RWPE1 (cell line): ENCODE results near the gene DENND5B.
"Not testable (repeated sequence)": the region's sequence is repeated elsewhere in the genome, so short reads cannot be mapped to it uniquely, and the experiment has no call there.

Experiments used
- CTCF ChIA-PET: fragments of 350-600 bp; sonication (Branson Sonifier 250); formaldehyde crosslinking; extraction: SDS; loops from one replicate; lab custom pipeline; 2021; lab: Yijun Ruan, JAX
- POLR2A ChIA-PET: fragments of 400-600 bp; formaldehyde crosslinking; extraction: SDS; loops from one replicate; lab custom pipeline; 2020; ENCODE audit warnings: antibody characterized with exemption; ENCODE audit not compliant: low non-redundant PET; lab: Yijun Ruan, JAX
- DNase-seq: peaks from one replicate; pipeline ENCODE4 v3.0.0; 2012; ENCODE audit warnings: low spot score
- H3K27ac ChIP-seq: fragments of 450-650 bp; 2 replicates; pipeline ENCODE4 v1.5.1; 2017
- TF ChIP-seq, protein P1 (sequence below): fragments of 450-650 bp; conservative IDR thresholded peaks from 2 replicates; pipeline ENCODE4 v1.5.1; 2017; ENCODE audit warnings: low read depth, mild to moderate bottlenecking

DENND5B gene

DNA sequence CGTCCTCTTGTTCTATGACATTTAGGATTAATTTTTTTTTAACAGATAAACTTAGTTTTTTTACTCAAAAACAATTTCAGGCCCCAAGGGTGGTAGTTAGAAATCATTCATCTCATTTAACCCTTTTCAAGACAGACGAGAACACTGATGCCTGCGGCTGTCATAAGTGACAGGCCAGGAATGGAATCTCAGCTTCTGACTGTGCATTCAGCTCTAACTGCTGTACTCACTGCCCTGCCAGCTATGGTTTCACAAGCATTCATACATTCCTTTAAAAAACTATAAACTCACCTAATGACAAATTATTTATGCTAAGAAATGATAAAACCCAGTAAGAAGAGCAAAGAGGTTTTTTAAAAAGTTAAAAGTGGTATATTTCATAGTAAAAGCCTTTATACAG, 8.8 kb downstream of the DENND5B start:
- no peak overlapping the region for H3K27ac ChIP-seq
- TF ChIP-seq, protein P1, sequence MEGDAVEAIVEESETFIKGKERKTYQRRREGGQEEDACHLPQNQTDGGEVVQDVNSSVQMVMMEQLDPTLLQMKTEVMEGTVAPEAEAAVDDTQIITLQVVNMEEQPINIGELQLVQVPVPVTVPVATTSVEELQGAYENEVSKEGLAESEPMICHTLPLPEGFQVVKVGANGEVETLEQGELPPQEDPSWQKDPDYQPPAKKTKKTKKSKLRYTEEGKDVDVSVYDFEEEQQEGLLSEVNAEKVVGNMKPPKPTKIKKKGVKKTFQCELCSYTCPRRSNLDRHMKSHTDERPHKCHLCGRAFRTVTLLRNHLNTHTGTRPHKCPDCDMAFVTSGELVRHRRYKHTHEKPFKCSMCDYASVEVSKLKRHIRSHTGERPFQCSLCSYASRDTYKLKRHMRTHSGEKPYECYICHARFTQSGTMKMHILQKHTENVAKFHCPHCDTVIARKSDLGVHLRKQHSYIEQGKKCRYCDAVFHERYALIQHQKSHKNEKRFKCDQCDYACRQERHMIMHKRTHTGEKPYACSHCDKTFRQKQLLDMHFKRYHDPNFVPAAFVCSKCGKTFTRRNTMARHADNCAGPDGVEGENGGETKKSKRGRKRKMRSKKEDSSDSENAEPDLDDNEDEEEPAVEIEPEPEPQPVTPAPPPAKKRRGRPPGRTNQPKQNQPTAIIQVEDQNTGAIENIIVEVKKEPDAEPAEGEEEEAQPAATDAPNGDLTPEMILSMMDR = no peak
- DNase-seq = peak; percentile 48
- ChIA-PET POLR2A (no interaction called here), CTCF (interaction anchor here (0.7 to 0.8 kb wide), 2 partner anchors 14 to 49 kb away, joined by 3 to 5 read pairs; no protein-coding TSS in a partner anchor)

- ChIA-PET CTCF (no interaction called here), POLR2A (no interaction called here)
- TF ChIP-seq, protein P1 = no peak
- no peak overlapping the region for H3K27ac ChIP-seq
- no peak for DNase-seq
Observed at GRCh38 chr12:31578632-31579031, 12.3 kb downstream of the DENND5B start.

DNA sequence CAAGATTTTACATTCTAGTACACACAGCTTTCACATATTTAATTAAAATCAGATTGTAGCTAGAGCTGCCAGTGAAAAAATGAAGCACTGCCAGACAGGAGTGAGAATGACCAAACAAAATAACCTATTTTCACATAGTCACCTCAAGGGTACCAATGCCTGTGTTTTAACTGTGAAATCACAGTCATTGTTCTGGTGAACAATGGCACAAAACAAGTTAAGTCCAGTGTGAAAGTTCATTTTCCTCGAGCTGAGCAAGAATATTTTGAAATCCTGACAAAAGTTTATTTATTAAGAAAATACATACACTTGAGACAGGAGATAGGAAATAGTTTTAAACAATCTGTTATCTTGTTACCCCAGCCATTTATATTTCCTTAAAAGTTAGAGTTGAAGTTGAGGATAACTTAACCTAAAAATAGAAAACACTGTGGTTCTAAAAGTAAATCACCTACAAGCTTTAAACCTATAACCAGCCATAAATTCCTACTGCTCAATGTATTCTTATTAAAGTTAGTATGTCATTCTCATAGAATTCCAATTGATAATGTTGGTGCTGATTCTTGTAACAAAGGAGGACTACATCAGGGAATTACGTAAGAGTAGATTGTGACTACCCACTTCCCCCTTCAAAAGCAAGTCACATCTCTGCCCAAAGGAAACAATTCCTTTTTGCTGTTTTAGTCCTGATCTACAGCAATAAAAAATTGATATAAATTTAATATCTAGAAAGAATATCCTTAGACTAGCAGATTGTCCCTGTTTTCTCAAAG, 15.9 kb downstream of the DENND5B start:
- no peak for DNase-seq
- ChIA-PET POLR2A (no interaction called here), CTCF (interaction anchor here (0.6 kb wide), 1 partner anchor 187 kb away, joined by 3 read pairs; no protein-coding TSS in a partner anchor)
- H3K27ac ChIP-seq = no peak overlapping the region
- TF ChIP-seq, protein P1 = no peak

GRCh38 chr12:31574367-31574766, 16.6 kb downstream of the DENND5B start:
- H3K27ac ChIP-seq, POLR2A ChIA-PET, DNase-seq: not testable (repeated sequence)
- CTCF ChIA-PET = interaction anchor here (0.6 kb wide), 2 partner anchors 20 to 187 kb away, joined by 3 read pairs; no protein-coding TSS in a partner anchor

- CTCF ChIA-PET = interaction anchor here (0.6 kb wide), 1 partner anchor 57 kb away, joined by 5 read pairs; no protein-coding TSS in a partner anchor
- H3K27ac ChIP-seq = no peak overlapping the region
- DNase-seq = no peak
- TF ChIP-seq, protein P1 = no peak
- POLR2A ChIA-PET = no interaction called here
Observed at GRCh38 chr12:31572900-31573600, 17.9 kb downstream of the DENND5B start.

DNA sequence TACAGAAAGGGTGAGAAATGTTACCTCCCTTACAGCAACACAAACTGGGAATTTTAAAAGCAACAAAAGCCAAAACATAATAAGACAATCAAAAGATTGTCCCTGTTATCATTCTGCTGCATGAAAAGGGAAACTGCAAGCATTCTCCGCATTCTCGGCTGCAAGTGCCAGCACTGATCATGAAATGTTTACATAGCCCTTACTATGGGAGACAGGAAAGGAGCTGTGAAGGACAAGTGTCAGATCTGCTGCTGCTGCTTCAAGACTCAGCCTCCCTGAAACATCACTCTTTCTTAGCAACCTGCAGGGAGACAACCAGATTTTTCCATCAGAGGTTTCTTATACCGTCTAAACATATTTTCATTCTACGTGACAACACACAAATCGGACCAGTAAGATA, 20.1 kb downstream of the DENND5B start:
- DNase-seq = no peak
- TF ChIP-seq, protein P1 = no peak
- POLR2A ChIA-PET = no interaction called here
- H3K27ac ChIP-seq = no peak overlapping the region
- CTCF ChIA-PET = no interaction called here

- CTCF ChIA-PET = interaction anchor here (0.6 to 0.8 kb wide), 2 partner anchors 331 to 1917 kb away, joined by 3 read pairs; no protein-coding TSS in a partner anchor
- H3K27ac ChIP-seq, POLR2A ChIA-PET, DNase-seq: not testable (repeated sequence)
Observed at GRCh38 chr12:31569517-31569916, 21.4 kb downstream of the DENND5B start.
